Eye (tissue), 1 donor: ENCODE data around the gene HOXC5.

Experiments used
- DNase-seq: peaks from one replicate; pipeline ENCODE4 v3.0.0-alpha.2; 2015

Gene HOXC5

GRCh38 chr12:54075974-54076373 lies 43.1 kb downstream of the HOXC5 start:
- DNase-seq: no peak

DNA sequence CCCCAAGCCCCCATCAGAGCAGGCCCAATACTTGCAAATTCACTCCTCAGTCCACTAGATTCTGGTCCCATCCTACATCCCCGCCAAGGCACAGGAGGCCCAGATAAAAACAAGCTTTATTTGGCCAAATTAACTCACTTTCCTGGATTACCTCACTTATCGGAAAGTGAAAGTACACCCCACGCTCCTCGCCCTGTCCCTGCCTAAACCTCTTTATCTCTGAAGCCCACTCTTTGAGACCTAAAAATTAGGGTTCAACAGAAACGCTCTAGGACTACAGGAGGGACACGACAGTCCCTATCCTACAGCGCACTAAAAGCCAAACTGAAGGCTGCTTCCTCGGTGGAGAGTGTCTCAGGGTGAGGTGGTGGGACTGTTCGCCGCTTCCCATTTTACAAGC lies 45.0 kb downstream of the HOXC5 start:
- DNase-seq: peak; percentile 25

GRCh38 chr12:54079115-54079514 lies 46.3 kb downstream of the HOXC5 start:
- DNase-seq: peak; percentile 54

DNA sequence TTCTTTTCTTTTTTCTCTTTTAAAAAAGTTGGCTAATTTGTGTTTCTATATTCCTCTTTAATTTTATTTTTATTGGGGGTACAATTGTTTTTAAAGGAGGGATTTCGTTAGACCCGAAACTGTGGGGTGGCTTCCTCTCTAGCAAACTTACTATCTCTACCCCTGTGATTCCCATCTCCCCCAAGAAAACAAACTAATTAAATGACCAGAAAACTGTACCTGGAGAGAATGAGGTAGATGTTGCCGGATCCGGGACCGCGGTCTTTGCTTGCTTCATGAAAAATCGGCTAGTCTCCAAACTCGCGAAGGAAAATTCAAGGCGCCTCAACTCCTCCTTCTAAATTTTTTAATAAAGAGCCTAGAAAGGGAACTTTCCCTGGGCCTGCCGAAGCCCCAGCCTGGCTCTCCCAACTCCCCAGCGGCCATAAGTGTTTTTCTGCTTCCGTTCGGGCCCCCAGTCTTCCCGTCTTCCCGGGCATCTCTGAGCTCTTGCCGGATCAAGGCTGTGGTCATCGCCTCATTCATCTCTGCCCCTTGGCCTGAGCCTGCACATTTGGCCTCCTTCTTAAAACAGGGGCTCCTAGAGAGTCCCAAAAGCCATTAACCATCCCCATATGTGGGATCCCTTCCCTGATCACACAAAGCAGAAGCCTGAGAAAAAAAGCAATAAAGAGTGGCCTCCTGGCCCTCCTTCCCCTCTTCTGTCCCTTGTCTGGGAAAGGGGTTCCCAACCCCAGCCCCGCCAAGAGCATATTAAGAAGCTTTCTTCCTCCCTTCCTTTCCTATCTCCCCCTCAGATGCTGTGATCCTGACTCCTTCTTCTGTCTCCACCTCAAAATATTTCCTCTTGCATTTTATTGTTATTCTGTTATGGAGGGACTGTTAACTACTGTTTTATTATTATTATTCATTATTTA lies 47.4 kb downstream of the HOXC5 start:
- DNase-seq: peak; percentile 58

- DNase-seq: peak; percentile 26
Observed at GRCh38 chr12:54081053-54081514, 48.2 kb downstream of the HOXC5 start.

GRCh38 chr12:54081581-54082396 lies 48.9 kb downstream of the HOXC5 start:
- peak; percentile 45 for DNase-seq

DNA sequence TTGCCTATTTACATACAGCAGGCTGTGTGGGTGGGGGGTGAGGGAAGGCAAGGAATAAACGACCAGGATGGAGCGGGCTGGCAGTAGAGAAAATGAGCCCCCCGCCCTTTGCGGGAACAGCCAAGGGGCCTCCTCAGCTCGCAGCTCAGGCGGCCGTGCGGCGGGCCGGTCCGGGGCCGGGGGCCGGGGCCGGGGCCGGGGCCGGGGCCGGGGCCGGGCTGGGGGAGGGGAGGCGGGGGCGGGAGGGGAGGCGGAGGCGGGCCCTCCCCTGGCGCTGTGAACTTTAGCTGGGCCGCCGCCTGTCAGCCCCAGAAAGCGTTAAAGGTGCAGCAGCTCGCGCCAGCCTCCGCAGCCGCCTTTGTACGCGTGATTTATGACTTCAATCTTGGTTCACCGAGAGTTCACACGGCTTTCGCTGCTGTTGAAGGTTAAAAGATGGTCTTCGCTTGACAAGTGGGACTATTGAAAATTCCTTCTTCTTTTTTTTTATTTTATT lies 49.6 kb downstream of the HOXC5 start:
- DNase-seq: peak; percentile 64
